Neural cell (in vitro differentiated cells): ENCODE measurements around the gene ADK. TPM values are rescaled to one million over a fixed set of nuclear protein-coding genes. Genes with fewer than 3 reads are reported as not detected.

Source experiments
- H2AFZ ChIP-seq: fragments of 200-600, 300-800 bp; sonication (generic), shearing (Covaris generic); 2 replicates; pipeline ENCODE4 v1.6.0; 2014; ENCODE audit warnings: low read depth, mild to moderate bottlenecking, antibody characterized with exemption, low read length, moderate library complexity
- H3F3A ChIP-seq: fragments of 200-600 bp; shearing (Covaris generic); 2 replicates; pipeline ENCODE4 v1.6.1; 2016; ENCODE audit warnings: mild to moderate bottlenecking, moderate library complexity, mixed read lengths, antibody characterized with exemption, low read length; ENCODE audit not compliant: insufficient read depth, poor library complexity, severe bottlenecking
- H3K27ac ChIP-seq: fragments of 200-600, 300-800 bp; sonication (generic), shearing (Covaris generic); 2 replicates; pipeline ENCODE4 v1.5.1; 2014; ENCODE audit warnings: mild to moderate bottlenecking, low read length, moderate library complexity
- H3K27me3 ChIP-seq: fragments of 300-800, 200-600 bp; sonication (generic), shearing (Covaris generic); 2 replicates; pipeline ENCODE4 v1.6.0; 2014; ENCODE audit warnings: mild to moderate bottlenecking, low read depth, low read length, moderate library complexity; ENCODE audit not compliant: insufficient read depth
- H3K36me3 ChIP-seq: fragments of 300-800, 200-600 bp; sonication (generic), shearing (Covaris generic); 2 replicates; pipeline ENCODE4 v1.5.1; 2014; ENCODE audit warnings: mild to moderate bottlenecking, antibody characterized with exemption, low read length, moderate library complexity; ENCODE audit not compliant: insufficient read depth
- H3K4me2 ChIP-seq: fragments of 300-800, 200-600 bp; sonication (generic), shearing (Covaris generic); 2 replicates; pipeline ENCODE4 v1.6.0; 2014; ENCODE audit warnings: mild to moderate bottlenecking, low read length
- H3K4me3 ChIP-seq: fragments of 300-800, 200-600 bp; sonication (generic), shearing (Covaris generic); 2 replicates; pipeline ENCODE4 v1.5.1; 2014; ENCODE audit warnings: mild to moderate bottlenecking, low read length, moderate library complexity
- H3K79me2 ChIP-seq: fragments of 200-600 bp; shearing (Covaris generic); replicated peaks from 2 replicates; pipeline ENCODE4 v1.6.0; 2014; ENCODE audit warnings: mild to moderate bottlenecking, low read length, moderate library complexity; ENCODE audit not compliant: insufficient read depth
- H3K9ac ChIP-seq: fragments of 300-800, 200-600 bp; sonication (generic), shearing (Covaris generic); 2 replicates; pipeline ENCODE4 v1.6.1; 2016; ENCODE audit warnings: mild to moderate bottlenecking, low read length, mixed read lengths
- H3K9me2 ChIP-seq: fragments of 200-600 bp; shearing (Covaris generic); 2 replicates; pipeline ENCODE4 v1.6.1; 2016; ENCODE audit warnings: mild to moderate bottlenecking, low read length, mixed read lengths; ENCODE audit not compliant: insufficient read depth
- H3K9me3 ChIP-seq: fragments of 200-600, 300-800 bp; sonication (generic), shearing (Covaris generic); 2 replicates; pipeline ENCODE4 v1.6.1; 2016; ENCODE audit warnings: mild to moderate bottlenecking, mixed run types, low read length, moderate library complexity, mixed read lengths
- H4K20me1 ChIP-seq: fragments of 200-600 bp; shearing (Covaris generic); 2 replicates; pipeline ENCODE4 v1.6.1; 2016; ENCODE audit warnings: mild to moderate bottlenecking, mixed run types; ENCODE audit not compliant: insufficient read depth
- CTCF ChIP-seq: fragments of 450-650 bp; IDR thresholded peaks from 2 replicates; pipeline ENCODE4 v1.5.1; 2014; ENCODE audit warnings: antibody characterized with exemption, mild to moderate bottlenecking, moderate library complexity; ENCODE audit not compliant: poor library complexity, severe bottlenecking
- EP300 ChIP-seq: fragments of 450-650 bp; conservative IDR thresholded peaks from 2 replicates; pipeline ENCODE4 v1.6.1; 2014; ENCODE audit warnings: antibody characterized with exemption, mild to moderate bottlenecking, moderate library complexity; ENCODE audit not compliant: poor library complexity, severe bottlenecking
- EZH2 ChIP-seq: fragments of 200-600, 300-800 bp; shearing (Covaris generic), sonication (generic); IDR thresholded peaks from 2 replicates; pipeline ENCODE4 v1.6.1; 2014; ENCODE audit warnings: antibody characterized with exemption, low read length, borderline replicate concordance, mild to moderate bottlenecking; ENCODE audit not compliant: insufficient read depth, poor library complexity, severe bottlenecking
- MXI1 ChIP-seq: fragments of 450-650 bp; conservative IDR thresholded peaks from 2 replicates; pipeline ENCODE4 v1.6.1; 2014; ENCODE audit warnings: antibody characterized with exemption, mild to moderate bottlenecking; ENCODE audit not compliant: poor library complexity, severe bottlenecking
- POLR2AphosphoS5 ChIP-seq: IDR thresholded peaks from 2 replicates; pipeline ENCODE4 v1.6.1; 2012
- RAD21 ChIP-seq: fragments of 450-650 bp; conservative IDR thresholded peaks from 2 replicates; pipeline ENCODE4 v1.6.1; 2014; ENCODE audit warnings: antibody characterized with exemption, mild to moderate bottlenecking, moderate library complexity
- REST ChIP-seq: IDR thresholded peaks from 2 replicates; pipeline ENCODE4 v1.6.1; 2012; ENCODE audit warnings: borderline replicate concordance
- SMC3 ChIP-seq: fragments of 450-650 bp; conservative IDR thresholded peaks from 2 replicates; pipeline ENCODE4 v1.6.1; 2014; ENCODE audit warnings: antibody characterized with exemption, mild to moderate bottlenecking, moderate library complexity; ENCODE audit not compliant: poor library complexity
- TAF1 ChIP-seq: IDR thresholded peaks from 2 replicates; pipeline ENCODE4 v1.6.1; 2012; ENCODE audit warnings: low read depth
- polyA plus RNA-seq: library from polyadenylated mRNA; depleted of rRNA; stranded (reverse); fragments of >200 nt; gene quantifications from 2 replicates; pipeline ENCODE4 v1.2.3, GENCODE V29; 2014
- small RNA-seq, 3 experiments: library from RNA; depleted of rRNA; stranded (forward); fragments of <200 nt; gene quantifications; one replicate each; pipeline ENCODE3, GENCODE V24; 2012

ADK gene
- polyA plus RNA-seq, 1 donor from 2014 or later: 19.5 TPM

GRCh38 chr10:74755273-74755672 lies 604.3 kb downstream of the ADK start:
- no peaks in the 10 kb centered on the region for H3K27me3 ChIP-seq

More at GRCh38 chr10:74755273-74755672, 604.3 kb downstream of the ADK start:
- H3K4me2 ChIP-seq: no peak overlapping the region
- H3K4me3 ChIP-seq: no peak overlapping the region
- no peaks in the 10 kb centered on the region for H3F3A ChIP-seq
- no peak overlapping the region for H3K27ac ChIP-seq
- no peak overlapping the region for H3K9ac ChIP-seq
- no peaks in the 10 kb centered on the region for H3K79me2 ChIP-seq
- TF ChIP-seq REST (no peak), RAD21 (no peak), EZH2 (no peak), POLR2AphosphoS5 (no peak), CTCF (no peak), EP300 (no peak), MXI1 (no peak), SMC3 (no peak), TAF1 (no peak)
- H3K36me3 ChIP-seq: no peaks in the 10 kb centered on the region
- H3K9me3 ChIP-seq: no peaks in the 10 kb centered on the region
- no peaks in the 10 kb centered on the region for H3K9me2 ChIP-seq
- H4K20me1 ChIP-seq: no peaks in the 10 kb centered on the region
- no peak overlapping the region for H2AFZ ChIP-seq

Small RNA genes lying within 50 kb of the gene (small RNA-seq; reads per million reads assigned to genes)
- 0 to 1.2 (median 0) reads per million in 3 experiments for gene RF00019
- 0 reads per million in 3 experiments for gene TIMM9P1

Other genes with a start within 250 kb of the ADK start
- 1.1 and 1.5 TPM in 2 replicates for gene PLAU, start 240.1 kb upstream of the ADK start, polyA plus RNA-seq
- gene VCL, start 153.1 kb upstream of the ADK start, polyA plus RNA-seq: 11.2 and 17.8 TPM in 2 replicates
- gene AP3M1, start 393 bp upstream of the ADK start, polyA plus RNA-seq: 26.7 and 28.1 TPM in 2 replicates